HG02642 (cell line): ENCODE results near the gene DROSHA.

ENCODE experiments used
- ATAC-seq: cut with Tn5 transposase; IDR thresholded peaks from one replicate; pipeline ENCODE4 v1.9.1; 2021; ENCODE audit warnings: mild to moderate bottlenecking; ENCODE audit not compliant: unreplicated experiment, poor library complexity

DROSHA gene

DNA sequence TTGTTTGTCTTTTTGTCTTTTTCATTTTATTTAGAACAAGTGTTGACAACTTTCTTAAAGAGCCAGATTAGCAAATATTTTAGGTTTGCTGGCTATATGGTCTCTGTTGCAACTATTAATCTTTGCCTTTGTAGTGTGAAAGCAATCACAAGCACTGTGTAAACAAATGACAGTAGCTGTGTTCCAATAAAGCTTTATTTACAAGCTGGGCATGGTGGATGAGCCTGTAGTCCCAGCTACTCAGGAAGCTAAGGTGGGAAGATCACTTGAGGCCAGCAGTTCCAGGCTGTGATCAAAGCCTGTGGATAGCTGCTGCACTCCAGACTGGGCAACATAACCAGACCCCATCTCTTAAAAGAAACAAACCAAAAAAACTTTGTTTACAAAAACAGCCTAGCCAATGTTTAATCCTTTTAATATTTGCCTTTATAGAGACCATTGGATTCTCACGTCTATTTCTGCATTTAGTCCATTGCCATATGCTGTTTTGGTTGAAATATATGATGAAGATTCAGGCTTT, 2.7 kb upstream of the DROSHA start:
- no peak for ATAC-seq

DNA sequence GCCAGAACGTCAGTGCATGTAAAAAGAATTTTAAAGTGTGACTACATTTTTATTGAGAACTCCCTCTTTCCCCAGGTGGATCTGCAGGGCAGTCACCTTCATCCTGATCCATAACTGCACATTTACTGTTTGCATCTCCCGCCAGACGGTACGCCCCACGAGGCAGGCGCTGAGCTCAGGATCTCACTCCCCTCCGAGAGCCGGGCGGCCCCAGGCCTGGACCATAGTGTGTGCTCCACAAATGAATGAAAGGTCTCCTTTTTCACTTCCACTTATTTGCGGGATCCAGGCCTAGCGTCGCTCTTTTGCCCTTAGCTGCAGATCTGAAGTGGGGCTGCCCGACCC, 378 bp downstream of the DROSHA start:
- peak; percentile 36 for ATAC-seq

DNA sequence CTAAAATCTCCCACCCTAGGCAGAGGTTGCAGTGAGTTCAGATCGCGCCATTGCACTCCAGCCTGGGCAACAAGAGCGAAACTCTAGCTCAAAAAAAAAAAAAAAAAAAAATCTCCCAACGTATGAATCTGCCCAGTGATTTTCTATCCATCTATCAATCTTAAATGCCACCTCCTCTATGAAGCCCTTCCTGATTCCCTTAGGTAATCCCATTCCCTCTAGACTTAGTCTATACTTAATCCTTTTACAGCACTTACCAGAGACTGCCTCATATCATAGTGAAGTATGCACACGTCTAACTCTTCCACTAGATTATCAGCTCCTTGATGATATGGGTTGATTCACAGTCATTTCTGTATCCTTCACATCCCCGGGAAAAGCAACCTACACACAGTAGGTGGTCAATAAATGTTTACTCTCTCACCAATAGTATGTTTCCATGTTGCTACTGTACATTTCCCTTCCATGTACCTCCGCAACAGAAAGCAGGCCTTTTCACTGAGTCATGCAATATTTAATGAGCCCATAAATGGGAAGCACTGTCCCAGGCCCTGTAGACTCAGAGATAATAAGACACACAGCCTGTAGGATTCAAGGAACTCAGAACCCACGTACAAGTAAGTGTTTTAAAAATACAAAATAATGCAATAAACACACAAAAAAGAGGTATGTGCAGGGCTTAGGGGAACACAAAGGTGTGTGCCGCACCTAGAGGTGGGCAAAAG, 1.2 kb downstream of the DROSHA start:
- no peak for ATAC-seq

DNA sequence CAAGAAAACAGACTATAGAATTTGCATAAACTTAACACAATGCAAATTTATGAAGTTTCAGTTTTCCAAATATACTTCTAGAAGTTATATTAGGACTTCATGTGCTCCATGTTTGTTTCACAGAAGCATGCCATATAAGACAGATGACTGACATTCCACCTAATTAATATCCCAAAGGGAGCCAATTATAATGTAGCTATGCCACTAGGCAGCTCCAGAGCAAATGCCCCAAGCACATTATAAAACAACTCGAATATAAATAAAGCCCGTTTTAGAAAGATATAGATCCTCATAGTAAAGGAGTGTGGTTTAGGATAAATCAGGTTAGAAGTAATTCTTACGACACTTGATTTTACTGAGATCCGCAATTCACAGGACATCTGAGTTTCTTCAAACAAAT, 8.9 kb downstream of the DROSHA start:
- ATAC-seq, result no peak

DNA sequence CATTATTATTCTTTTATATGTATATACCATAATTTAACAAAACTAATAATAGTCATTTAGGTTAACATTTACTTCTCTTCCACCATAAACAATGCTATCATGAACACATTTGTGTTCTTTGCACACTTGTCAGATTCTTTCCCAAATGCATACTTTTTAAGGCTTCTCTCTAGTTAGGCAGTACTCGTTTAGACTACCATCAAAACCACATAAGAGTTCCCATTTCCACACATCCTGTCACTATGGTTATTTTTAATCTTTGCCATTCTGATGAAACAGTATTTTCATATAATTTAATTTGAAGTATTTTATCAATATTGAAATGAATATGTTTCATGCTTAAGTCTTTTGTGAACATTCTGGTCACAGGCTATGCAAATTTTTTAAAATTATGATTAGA, 15.1 kb downstream of the DROSHA start:
- no peak for ATAC-seq

DNA sequence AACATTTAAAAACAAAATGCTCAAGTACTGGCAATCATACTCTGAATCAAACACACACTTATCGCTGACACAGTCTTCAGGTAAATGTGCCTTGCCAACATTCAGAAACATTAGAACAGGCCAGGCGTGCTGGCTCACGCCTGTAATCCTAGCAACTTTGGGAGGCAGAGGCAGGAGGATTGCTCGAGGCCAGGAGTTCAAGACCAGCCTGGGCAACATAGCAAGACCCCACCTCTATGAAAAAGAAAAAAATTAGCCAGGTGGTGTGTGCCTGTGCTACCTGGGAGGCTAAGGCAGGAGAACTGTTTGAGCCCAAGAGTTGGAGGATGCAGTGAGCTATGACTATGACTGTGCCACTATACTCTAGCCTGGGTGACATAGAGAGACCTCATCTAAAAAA, 20.6 kb downstream of the DROSHA start:
- ATAC-seq, result no peak

DNA sequence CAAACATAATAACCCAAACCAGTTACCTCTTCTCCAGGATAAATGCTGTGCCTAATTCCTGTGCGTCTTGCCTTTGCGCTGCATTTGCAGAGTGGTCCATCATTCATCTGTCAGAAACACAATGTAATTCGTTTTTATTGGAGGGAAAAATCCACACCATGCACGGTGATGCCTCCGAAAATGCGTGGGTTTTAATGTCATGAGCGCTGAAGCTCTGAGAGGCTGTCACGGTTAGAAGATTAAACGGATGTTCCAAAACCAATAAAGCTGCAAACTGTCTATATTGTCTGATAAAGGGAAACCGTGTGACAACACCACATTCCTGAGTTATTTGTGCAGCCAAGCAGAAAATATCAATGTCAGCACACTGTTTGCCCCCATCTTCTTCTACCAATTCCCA, 27.4 kb downstream of the DROSHA start:
- no peak for ATAC-seq

DNA sequence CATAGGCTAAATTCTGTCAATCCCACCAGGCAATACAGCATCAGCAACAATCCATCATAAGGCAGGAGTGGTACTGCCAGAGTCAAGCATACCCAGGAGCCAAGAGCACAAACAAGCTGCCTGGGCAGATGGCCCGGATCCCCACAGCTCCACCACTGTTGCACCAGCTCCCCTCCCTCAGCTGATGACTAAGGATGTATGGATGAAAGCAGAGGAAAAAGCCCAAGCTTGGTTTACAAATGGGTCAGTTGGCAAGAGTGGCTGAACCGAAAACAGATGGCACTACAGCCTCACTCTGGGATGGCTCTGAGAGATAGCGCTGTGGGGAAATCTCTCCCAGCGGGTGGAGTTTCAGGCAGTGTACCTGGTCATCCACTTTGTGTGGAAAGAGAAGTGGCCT, 29.4 kb downstream of the DROSHA start:
- no peak for ATAC-seq

DNA sequence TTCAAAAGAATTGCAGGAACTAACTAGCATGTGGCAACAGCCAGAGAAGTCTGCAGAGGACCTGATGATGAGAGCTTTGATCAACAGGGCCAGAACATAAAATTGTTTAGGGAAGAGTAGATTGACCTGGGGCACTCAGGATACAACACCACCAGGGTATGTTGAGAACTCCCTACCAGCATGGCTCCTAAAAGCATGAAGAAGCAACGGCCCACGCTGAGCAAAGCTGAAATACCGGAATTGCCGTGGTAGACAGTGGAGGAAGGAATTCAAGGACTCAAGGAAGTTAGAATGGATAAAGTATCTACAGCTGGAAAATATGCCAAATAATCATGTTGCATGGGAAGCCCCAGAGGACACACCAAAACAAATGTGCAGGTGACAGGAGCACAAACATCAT, 31.6 kb downstream of the DROSHA start:
- ATAC-seq, result no peak

DNA sequence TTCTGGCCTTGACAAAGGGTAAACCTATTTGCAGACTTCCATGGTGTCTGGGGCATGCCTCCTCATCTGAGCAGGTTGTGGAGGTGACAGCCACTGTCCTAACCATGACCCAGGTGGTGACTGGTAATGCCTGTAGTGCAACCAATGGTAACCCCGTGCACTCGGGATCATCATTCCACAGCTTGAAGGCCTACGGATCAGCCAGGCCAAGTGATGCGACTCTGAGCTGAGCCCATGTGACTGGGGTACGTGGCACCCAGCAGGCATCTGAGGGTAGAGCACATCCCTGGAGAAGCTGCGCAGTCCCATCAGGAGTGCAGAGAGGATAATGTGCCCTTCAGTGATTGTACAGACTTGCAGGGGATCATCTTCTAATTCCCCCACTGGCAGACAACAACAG, 35.0 kb downstream of the DROSHA start:
- no peak for ATAC-seq

DNA sequence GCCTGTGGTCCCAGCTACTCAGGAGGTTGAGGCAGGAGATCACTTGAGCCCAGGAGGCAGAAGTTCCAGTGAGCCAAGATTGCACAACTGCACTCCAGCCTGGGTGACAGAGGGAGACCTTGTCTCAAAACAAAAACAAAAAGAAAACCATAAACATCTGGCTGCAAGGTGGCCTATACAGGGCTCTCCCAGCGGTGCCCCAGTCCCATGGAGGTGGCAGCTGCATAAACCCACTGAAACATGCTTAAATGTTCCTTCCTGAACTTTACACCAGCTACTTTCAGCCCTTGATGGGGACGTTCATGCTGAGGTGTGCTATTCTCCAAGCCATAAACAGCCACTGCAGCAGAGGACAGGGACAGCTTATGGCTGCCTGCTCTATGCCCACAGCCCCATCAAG, 35.6 kb downstream of the DROSHA start:
- ATAC-seq, result no peak

DNA sequence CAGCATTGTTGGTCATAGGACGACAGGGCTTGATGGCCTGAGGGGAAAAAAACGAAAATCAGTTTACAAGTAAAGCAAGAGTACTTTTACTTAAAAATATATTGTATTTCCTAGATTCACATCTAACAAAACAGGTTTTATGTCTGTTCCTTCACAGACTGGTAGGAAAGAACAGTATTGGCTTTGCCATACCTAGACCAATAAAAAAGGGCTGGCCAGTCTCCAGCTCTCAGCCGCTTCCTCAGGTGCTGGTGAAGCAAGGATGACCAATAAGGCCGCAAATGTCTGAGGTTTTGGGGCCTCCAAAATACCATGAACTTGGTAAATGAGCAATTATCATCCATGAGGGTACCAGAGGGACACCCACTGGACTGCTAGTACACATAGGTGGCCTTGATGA, 36.6 kb downstream of the DROSHA start:
- no peak for ATAC-seq

DNA sequence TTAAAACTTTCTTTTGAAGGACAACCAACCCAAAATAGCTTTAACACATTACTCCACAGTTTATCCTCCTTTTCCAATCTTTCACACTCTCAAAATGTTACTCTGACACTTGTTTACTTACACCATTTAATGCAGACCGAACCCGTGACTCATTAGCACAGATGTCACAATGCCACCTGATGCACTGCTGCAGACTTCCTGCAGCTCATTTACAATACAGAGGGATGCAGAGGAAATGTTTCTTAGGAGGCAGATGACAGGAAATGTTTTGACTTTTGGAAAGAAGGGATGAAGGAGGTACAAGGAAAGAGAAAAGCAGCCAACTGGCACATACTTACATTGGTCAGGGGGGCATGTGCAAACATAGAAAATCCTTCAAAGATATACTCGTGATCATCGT, 39.0 kb downstream of the DROSHA start:
- ATAC-seq, result no peak

DNA sequence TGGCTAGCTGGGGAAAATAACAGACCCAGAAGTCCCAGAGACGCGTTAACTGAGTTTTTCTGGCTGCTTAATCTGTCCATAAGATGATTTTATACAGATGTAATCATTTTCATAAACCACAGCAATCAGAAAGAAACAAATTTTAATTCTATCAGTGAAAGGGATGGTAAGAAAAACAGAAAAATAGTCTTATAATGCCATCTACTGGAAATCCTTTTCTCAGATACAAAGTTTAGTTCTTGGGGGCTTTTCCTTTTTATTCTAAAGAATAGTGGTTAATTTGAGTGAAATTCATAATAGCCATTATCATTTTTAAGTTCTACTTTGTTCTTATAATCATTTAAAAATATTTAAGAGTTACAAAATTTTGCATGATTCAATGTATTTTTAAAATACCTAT, 44.4 kb downstream of the DROSHA start:
- no peak for ATAC-seq

DNA sequence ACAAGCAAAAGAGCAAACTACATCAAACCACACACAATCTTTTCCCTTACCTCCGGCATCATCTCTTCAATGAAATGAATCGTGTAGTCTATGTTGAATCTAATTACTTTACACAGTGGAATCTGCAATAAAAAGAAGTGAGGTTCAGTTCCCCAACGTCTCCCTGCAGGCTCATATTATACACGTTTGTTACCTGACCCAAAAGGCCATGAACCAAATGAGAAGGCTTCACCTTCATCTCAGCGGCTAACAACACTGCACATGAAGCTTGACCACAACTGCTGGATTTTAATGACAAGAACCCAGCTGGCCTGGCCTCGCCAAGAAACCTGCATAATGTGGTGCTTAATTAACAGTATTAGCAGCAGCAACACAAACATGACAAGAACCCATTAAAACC, 45.5 kb downstream of the DROSHA start:
- ATAC-seq, result no peak

DNA sequence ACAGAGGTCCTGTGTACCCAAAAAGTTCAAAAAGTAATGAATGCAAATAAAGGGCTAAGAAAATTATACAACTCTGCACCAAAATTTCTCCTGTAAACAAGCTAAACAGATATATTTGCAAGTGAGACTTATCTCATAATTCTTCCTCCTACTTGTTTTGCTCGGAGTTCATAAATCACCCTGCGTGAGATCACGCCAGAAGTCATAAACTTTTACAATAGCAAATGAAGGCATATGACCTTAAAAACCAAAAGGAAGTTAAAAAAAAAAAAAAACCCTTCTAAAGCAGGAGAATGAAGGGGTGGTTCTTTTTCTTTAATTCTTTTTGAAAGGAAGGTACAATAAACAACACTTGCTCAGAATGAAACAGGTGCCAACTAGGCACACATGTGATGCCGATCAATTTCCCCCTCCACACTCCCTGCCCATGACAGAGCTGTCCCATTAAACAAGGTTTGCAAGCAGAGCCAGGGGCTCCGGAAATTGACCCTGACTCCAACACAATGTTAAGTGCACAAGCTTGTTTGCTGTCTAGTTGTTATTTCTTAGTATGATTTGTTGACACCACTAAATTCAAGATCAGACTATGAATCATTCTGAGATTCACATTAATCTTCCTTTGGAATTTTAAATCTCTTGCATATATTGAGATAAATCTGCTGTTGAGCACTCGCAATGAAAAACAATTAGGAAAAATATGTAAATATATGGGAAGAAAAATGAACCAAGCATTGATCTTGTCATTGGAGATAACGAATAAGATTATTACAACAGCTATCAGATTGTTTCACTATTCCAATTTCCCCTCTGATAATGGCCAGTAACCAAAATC, 46.3 kb downstream of the DROSHA start:
- no peak for ATAC-seq

DNA sequence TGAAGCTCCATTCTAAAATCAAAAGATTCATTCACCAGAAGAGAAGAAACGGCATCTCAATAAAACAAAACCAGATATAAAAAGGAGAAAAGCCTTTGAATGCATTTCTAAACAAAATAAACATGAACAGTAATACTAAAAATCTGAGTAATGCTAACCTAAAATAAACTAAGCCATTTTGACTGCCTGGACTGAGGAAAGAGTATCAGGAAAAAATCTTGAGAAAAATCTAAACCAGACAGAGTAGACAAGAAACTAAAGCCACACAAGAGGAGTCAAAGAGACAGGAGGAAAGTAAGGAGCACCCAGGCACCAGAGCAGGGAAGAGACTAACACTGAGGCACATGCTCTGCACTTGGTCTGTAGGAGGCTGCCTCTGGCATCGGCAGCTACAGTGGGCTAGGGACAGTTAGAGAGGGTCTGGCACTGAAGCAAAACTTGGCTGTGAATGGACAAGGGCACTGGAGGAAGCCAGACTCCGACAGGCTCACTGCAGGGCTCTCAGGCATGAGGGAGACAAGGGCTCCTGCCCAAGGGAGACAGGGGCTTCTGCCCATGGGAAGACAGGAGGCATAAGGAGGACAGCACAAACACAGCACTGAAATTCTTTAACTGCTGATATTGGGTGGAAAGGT, 50.2 kb downstream of the DROSHA start:
- ATAC-seq, result no peak

DNA sequence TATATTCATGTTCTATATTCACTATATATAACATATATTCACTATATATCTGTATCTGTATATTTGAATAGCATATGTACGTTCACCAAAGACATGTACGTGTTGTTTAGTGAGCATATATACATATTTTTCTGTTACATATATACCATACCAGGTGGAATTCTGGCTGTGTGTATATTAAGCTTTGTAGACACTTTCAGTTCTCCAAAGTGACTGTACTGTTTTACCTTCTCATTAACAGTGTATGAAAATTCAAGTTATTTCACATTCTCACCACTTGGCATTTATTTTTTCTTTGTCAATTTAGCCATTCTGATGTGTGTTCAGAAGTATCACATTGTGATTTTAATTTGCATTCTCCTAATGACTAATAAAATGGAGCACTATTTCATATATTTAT, 52.2 kb downstream of the DROSHA start:
- ATAC-seq, result no peak

DNA sequence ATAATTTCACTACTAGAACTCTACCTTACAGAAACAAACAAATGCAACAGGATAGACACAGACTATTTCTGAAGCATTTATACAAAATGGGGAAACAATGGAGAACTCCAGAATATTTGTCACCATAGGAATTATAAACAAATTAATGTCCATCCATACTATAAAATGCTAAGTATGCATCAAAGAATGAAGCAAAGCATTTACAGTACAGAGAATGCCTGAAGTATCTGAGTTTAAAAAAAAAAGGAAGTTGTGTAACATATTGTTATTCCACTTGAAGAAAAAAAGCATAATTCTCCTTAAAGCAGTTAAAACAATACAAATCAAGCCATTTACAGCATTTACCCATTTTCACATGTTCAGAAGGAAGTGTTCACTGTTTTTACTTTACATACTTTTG, 53.0 kb downstream of the DROSHA start:
- ATAC-seq, result no peak

DNA sequence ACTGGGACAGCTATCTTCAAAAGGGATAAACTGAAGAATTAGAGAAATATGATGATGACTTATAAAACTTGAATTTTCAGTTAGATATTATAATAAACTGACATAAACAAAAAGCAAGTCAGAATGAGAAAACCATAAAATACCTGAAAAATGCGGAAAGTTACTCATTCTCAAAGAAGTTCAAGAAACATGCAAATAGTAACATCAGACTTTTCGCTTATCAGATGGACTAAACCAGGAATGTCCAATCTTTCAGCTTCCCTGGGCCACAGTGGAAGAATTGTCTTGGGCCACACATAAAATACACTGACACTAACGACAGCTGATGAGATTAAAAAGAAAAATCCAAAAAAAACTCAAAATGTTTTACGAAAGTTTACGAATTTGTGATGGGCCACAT, 53.9 kb downstream of the DROSHA start:
- ATAC-seq, result no peak

DNA sequence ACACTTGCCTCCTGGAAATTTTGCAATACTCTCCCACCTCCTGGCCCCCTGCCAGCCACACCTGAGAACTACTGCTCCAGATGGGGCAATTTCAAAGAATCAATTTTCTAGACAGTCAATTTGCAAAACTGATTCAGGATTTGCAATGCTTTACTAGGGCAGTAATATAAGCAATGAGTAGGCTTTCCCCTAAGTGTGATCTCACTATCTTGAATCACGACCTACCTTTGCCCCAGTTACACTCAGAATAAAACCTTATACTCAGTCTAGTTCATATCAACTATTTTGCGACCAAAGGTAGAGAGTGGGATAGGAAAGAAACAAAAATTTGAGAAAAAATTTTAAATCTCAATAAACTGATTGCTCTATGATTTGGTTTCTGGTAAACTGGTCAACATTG, 54.4 kb downstream of the DROSHA start:
- no peak for ATAC-seq
